H1 (cell line): ENCODE results near the gene SIPA1L2. TPM values are rescaled to one million over a fixed set of nuclear protein-coding genes. Genes with fewer than 3 reads are reported as not detected.

Source experiments
- CTCF ChIA-PET: fragments of 300-600 bp; sonication (Branson Sonifier 250); formaldehyde crosslinking; loops from one replicate; lab custom pipeline; 2021; ENCODE audit not compliant: partially characterized antibody; lab: Charles Lee
- POLR2A ChIA-PET: fragments of 300-600 bp; sonication (Branson Sonifier 250); formaldehyde crosslinking; loops from one replicate; lab custom pipeline; 2021; ENCODE audit warnings: inconsistent platforms; ENCODE audit not compliant: partially characterized antibody; lab: Charles Lee
- DNase-seq, 2 experiments: peaks; one replicate each; pipeline versions ENCODE4 v3.0.0 to v3.0.0-alpha.2; 2010 to 2022; ENCODE audit warnings: low spot score in 2 of 2, low read depth in 1 of 2, mixed read lengths in 1 of 2
- FAIRE-seq: peaks from 2 replicates; lab custom pipeline; 2011; peaks lifted over from hg19 to GRCh38; lab: Jason Lieb, UNC
- H2AFZ ChIP-seq: 2 replicates; pipeline ENCODE4 v1.8.1; 2012; ENCODE audit warnings: low read length, inconsistent platforms
- H2AK5ac ChIP-seq: 2 replicates; pipeline ENCODE4 v1.6.1; 2013; ENCODE audit warnings: low read depth, low read length
- H2BK120ac ChIP-seq: replicated peaks from 2 replicates; pipeline ENCODE3; 2013; ENCODE audit warnings: low read depth, low read length, inconsistent platforms
- H2BK12ac ChIP-seq: 2 replicates; pipeline ENCODE4 v1.6.1; 2013; ENCODE audit warnings: low read depth, low read length
- H2BK15ac ChIP-seq: 2 replicates; pipeline ENCODE4 v1.6.1; 2013; ENCODE audit warnings: low read length
- H2BK20ac ChIP-seq: 2 replicates; pipeline ENCODE4 v1.6.1; 2013; ENCODE audit warnings: low read length
- H2BK5ac ChIP-seq: 2 replicates; pipeline ENCODE4 v1.6.1; 2013; ENCODE audit warnings: low read depth, low read length
- H3K14ac ChIP-seq: 2 replicates; pipeline ENCODE4 v1.6.1; 2013; ENCODE audit warnings: inconsistent platforms; ENCODE audit not compliant: insufficient read length
- H3K18ac ChIP-seq: 2 replicates; pipeline ENCODE4 v1.6.1; 2013; ENCODE audit warnings: low read length; ENCODE audit errors: extremely low read depth
- H3K23ac ChIP-seq: 2 replicates; pipeline ENCODE4 v1.6.1; 2013; ENCODE audit warnings: inconsistent platforms; ENCODE audit not compliant: insufficient read length
- H3K23me2 ChIP-seq: 2 replicates; pipeline ENCODE4 v1.6.1; 2013; ENCODE audit warnings: low read depth, low read length
- H3K27ac ChIP-seq: 2 replicates; pipeline ENCODE4 v1.6.1; 2011; ENCODE audit warnings: low read depth, low read length, inconsistent platforms
- H3K27me3 ChIP-seq, 4 experiments: replicated peaks in 1 of 4; 1 replicate in 1 of 4; 2 replicates in 3 of 4; pipeline versions ENCODE4 v1.6.1 to v1.8.1; 2011 to 2013; ENCODE audit warnings: low read length in 3 of 4, mild to moderate bottlenecking in 3 of 4, inconsistent platforms in 2 of 4, mixed read lengths in 2 of 4, moderate library complexity in 1 of 4; ENCODE audit not compliant: control insufficient read depth in 3 of 4, insufficient read depth in 3 of 4; ENCODE audit errors: extremely low read depth in 1 of 4
- H3K36me3 ChIP-seq, 4 experiments: 2 replicates each; pipeline versions ENCODE4 v1.6.1 to v1.8.1; 2011 to 2013; ENCODE audit warnings: mild to moderate bottlenecking in 4 of 4, low read length in 3 of 4, moderate library complexity in 2 of 4, control low read depth in 1 of 4, inconsistent platforms in 1 of 4; ENCODE audit not compliant: insufficient read depth in 4 of 4, control insufficient read depth in 2 of 4
- H3K4ac ChIP-seq: replicated peaks from 2 replicates; pipeline ENCODE3; 2013; ENCODE audit warnings: low read length, low read depth, mixed read lengths, inconsistent platforms; ENCODE audit not compliant: insufficient read length
- H3K4me1 ChIP-seq, 4 experiments: replicated peaks in 1 of 4; 1 replicate in 1 of 4; 2 replicates in 3 of 4; pipeline versions ENCODE4 v1.6.1 to v1.8.1; 2011 to 2013; ENCODE audit warnings: low read length in 3 of 4, inconsistent platforms in 2 of 4, mixed read lengths in 1 of 4; ENCODE audit not compliant: insufficient read depth in 4 of 4, control insufficient read depth in 3 of 4
- H3K4me2 ChIP-seq, 2 experiments: 2 replicates each; pipeline versions ENCODE4 v1.6.1 to v1.8.1; 2011 to 2013; ENCODE audit warnings: low read depth in 2 of 2, low read length in 2 of 2, control low read depth in 1 of 2, inconsistent platforms in 1 of 2, mild to moderate bottlenecking in 1 of 2; ENCODE audit not compliant: insufficient read depth in 1 of 2
- H3K4me3 ChIP-seq, 4 experiments: fragments of 200-600, 300-600 bp in 1 of 4; sonication (generic), shearing (Covaris generic), sonication (Bioruptor Twin) in 1 of 4; 2 replicates each; pipeline versions ENCODE4 v1.5.1 to v1.8.1; 2011 to 2016; ENCODE audit warnings: low read length in 4 of 4, low read depth in 3 of 4, control low read depth in 2 of 4, inconsistent platforms in 2 of 4, mild to moderate bottlenecking in 2 of 4, mixed read lengths in 1 of 4, moderate library complexity in 1 of 4; ENCODE audit not compliant: insufficient read depth in 2 of 4; ENCODE audit errors: extremely low read depth in 1 of 4
- H3K56ac ChIP-seq: replicated peaks from 2 replicates; pipeline ENCODE3; 2013; ENCODE audit warnings: low read depth, mild to moderate bottlenecking, mixed read lengths, low read length, inconsistent platforms; ENCODE audit not compliant: insufficient read length
- H3K79me1 ChIP-seq: 2 replicates; pipeline ENCODE4 v1.6.1; 2013; ENCODE audit warnings: low read depth, low read length, control low read depth
- H3K79me2 ChIP-seq, 2 experiments: 2 replicates each; pipeline versions ENCODE4 v1.6.1 to v1.8.1; 2012 to 2013; ENCODE audit warnings: low read length in 2 of 2, mild to moderate bottlenecking in 2 of 2, inconsistent platforms in 1 of 2; ENCODE audit not compliant: insufficient read depth in 2 of 2, control insufficient read depth in 1 of 2
- H3K9ac ChIP-seq, 4 experiments: replicated peaks in 1 of 4; 1 replicate in 1 of 4; 2 replicates in 3 of 4; pipeline versions ENCODE4 v1.6.1 to v1.8.1; 2011 to 2013; ENCODE audit warnings: low read depth in 3 of 4, low read length in 3 of 4, control low read depth in 2 of 4, mild to moderate bottlenecking in 2 of 4, moderate library complexity in 2 of 4, inconsistent platforms in 1 of 4; ENCODE audit errors: extremely low read depth in 1 of 4
- H3K9me3 ChIP-seq, 2 experiments: 2 replicates each; pipeline versions ENCODE4 v1.6.1 to v1.8.1; 2012 to 2013; ENCODE audit warnings: mild to moderate bottlenecking in 2 of 2, moderate library complexity in 2 of 2, control low read depth in 1 of 2, inconsistent platforms in 1 of 2, low read depth in 1 of 2, low read length in 1 of 2, mixed read lengths in 1 of 2; ENCODE audit not compliant: insufficient read depth in 2 of 2
- H4K20me1 ChIP-seq, 2 experiments: replicated peaks in 1 of 2; 2 replicates each; pipeline versions ENCODE3 to v1.8.1; 2011 to 2013; ENCODE audit warnings: inconsistent platforms in 2 of 2, low read length in 2 of 2, mild to moderate bottlenecking in 1 of 2; ENCODE audit not compliant: insufficient read depth in 2 of 2, control insufficient read depth in 1 of 2
- H4K5ac ChIP-seq: 2 replicates; pipeline ENCODE4 v1.6.1; 2013; ENCODE audit warnings: low read length, low read depth, mixed read lengths, inconsistent platforms; ENCODE audit not compliant: insufficient read length
- H4K8ac ChIP-seq: 2 replicates; pipeline ENCODE4 v1.8.0; 2013; ENCODE audit warnings: mild to moderate bottlenecking, moderate library complexity, low read length, inconsistent platforms; ENCODE audit not compliant: insufficient read depth; ENCODE audit errors: extremely low read depth
- H4K91ac ChIP-seq: replicated peaks from 2 replicates; pipeline ENCODE3; 2013; ENCODE audit warnings: low read length, mixed read lengths, inconsistent platforms; ENCODE audit not compliant: insufficient read length
- EP300 ChIP-seq, 2 experiments: IDR thresholded peaks; 1 replicate in 1 of 2; 2 replicates in 1 of 2; pipeline ENCODE4 v1.6.1; 2011 to 2012; ENCODE audit warnings: low read depth in 2 of 2, low read length in 2 of 2, mild to moderate bottlenecking in 2 of 2, borderline replicate concordance in 1 of 2, inconsistent platforms in 1 of 2, moderate library complexity in 1 of 2
- EZH2 ChIP-seq: fragments of 200-600 bp; sonication (generic); IDR thresholded peaks from 2 replicates; pipeline ENCODE4 v1.7.1; 2012; ENCODE audit warnings: low read depth, mild to moderate bottlenecking, moderate library complexity, low read length, inconsistent platforms; ENCODE audit not compliant: severe bottlenecking
- JUND ChIP-seq: IDR thresholded peaks from 2 replicates; pipeline ENCODE4 v1.6.1; 2011; ENCODE audit warnings: mild to moderate bottlenecking, improper control_type of control experiment, low read length
- RFX5 ChIP-seq: IDR thresholded peaks from 2 replicates; pipeline ENCODE4 v1.6.1; 2011; ENCODE audit warnings: low read depth, low read length, improper control_type of control experiment, borderline replicate concordance
- SAP30 ChIP-seq: fragments of 300-600 bp; sonication (generic); IDR thresholded peaks from 2 replicates; pipeline ENCODE4 v1.7.1; 2012; ENCODE audit warnings: low read length, moderate library complexity, mild to moderate bottlenecking, inconsistent platforms; ENCODE audit not compliant: insufficient read depth, insufficient replicate concordance
- TAF7 ChIP-seq: optimal IDR thresholded peaks from 2 replicates; pipeline ENCODE3; 2011; ENCODE audit warnings: low read depth, mild to moderate bottlenecking, inconsistent platforms, low read length, moderate library complexity, borderline replicate concordance
- WGBS, 2 experiments: shearing (Covaris generic) in 1 of 2; methylation state at CpG; one replicate each; pipeline versions ENCODE4 v1.1.6 to v1.1.7; 2013 to 2015; ENCODE audit warnings: low lambda C conversion rate in 2 of 2, mixed read lengths in 2 of 2, inconsistent platforms in 1 of 2, low coverage in 1 of 2, missing lambda C conversion rate in 1 of 2; ENCODE audit not compliant: insufficient replicate concordance in 2 of 2, insufficient coverage in 1 of 2, insufficient read length in 1 of 2; ENCODE audit errors: extremely low coverage in 1 of 2, missing lambda C conversion rate in 1 of 2; 5-methylcytosine and 5-hydroxymethylcytosine counted together
- polyA plus RNA-seq, 7 experiments: library from polyadenylated mRNA; depleted of rRNA in 3 of 7; stranded (reverse) in 5 of 7; unstranded in 2 of 7; fragments of >200 nt in 5 of 7; fragments of 200-250 nt in 2 of 7; gene quantifications; 1 replicate in 5 of 7; 2 replicates in 1 of 7; 4 replicates in 1 of 7; pipeline versions ENCODE4 v1.2.1 to v1.2.3, GENCODE V29; 2011 to 2013; ENCODE audit warnings: missing spikeins in 2 of 7, mixed read lengths in 2 of 7
- total RNA-seq: library from RNA; stranded (reverse); fragmentation: NEBNext Ultra II Directional; extraction: Animal tissue kit (Norgen Biotek cat#: 25700); gene quantifications from 2 replicates; pipeline ENCODE4 v1.2.1, GENCODE V29; 2021
- TF ChIP-seq, protein P1 (sequence below): IDR thresholded peaks from 2 replicates; pipeline ENCODE4 v1.6.1; 2012; ENCODE audit warnings: inconsistent platforms

The SIPA1L2 gene
- total and polyA plus RNA-seq, 2 of the 8 experiments (the other 6 are each of a cell fraction or from before 2014, with no cell fraction given) = 7.7 to 13.2 TPM

DNA sequence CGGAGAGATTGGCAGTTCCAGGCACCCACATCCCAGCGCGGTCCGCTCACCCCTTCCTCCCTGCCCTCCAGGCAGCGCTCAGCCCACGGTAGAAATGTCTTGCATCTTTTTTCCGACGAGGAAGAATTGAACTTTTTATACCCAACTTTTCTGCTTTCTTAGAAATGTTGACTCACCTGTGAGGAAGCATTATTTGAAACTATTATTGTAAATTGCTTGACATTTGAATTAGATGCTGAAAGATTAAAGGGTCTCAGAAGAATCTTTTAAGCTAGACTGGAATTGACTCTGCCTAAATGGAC is 912 bp upstream of the SIPA1L2 start:
- H2BK15ac ChIP-seq = no peak overlapping the region
- FAIRE-seq (no peak), DNase-seq (no peak)
- H3K27ac ChIP-seq = no peak overlapping the region
- H4K5ac ChIP-seq = no peak overlapping the region
- no peaks in the 10 kb centered on the region for H3K36me3 ChIP-seq
- H2BK5ac ChIP-seq = no peak overlapping the region
- WGBS, 2 experiments = 9% methylated on average over 8 of the region's 8 CpGs; no CpG with 5 or more reads in 1 of the 2 experiments
- H3K23ac ChIP-seq = no peak overlapping the region
- POLR2A ChIA-PET = no interaction called here
- no peak overlapping the region for H3K56ac ChIP-seq
- H3K18ac ChIP-seq = no peak overlapping the region
- no peak overlapping the region for H3K4ac ChIP-seq
- CTCF ChIA-PET = interaction anchor here (0.7 to 1.6 kb wide), 6 partner anchors 12 to 480 kb away, joined by 3 to 4 read pairs (median 3); no protein-coding TSS in a partner anchor
- H3K23me2 ChIP-seq = peaks cover 5% of the 10 kb centered on the region; the same call in 1 of the 2 replicates
- H3K4me2 ChIP-seq = peak overlapping the region; percentile 38 to 91
- no peak overlapping the region for H4K8ac ChIP-seq
- no peaks in the 10 kb centered on the region for H3K9me3 ChIP-seq
- no peak overlapping the region for H2BK120ac ChIP-seq
- no peak overlapping the region for H2BK20ac ChIP-seq
- H3K4me3 ChIP-seq = peak overlapping the region; percentile 55 to 74 (median 62)
- H2BK12ac ChIP-seq = no peak overlapping the region
- no peak overlapping the region for H3K9ac ChIP-seq
- no peaks in the 10 kb centered on the region for H3K79me1 ChIP-seq
- no peak overlapping the region for H3K14ac ChIP-seq
- 0 out of 4 replicates have a peak, but pooled peaks cover 0 to 5% of the 10 kb centered on the region in 2 experiments for H3K79me2 ChIP-seq
- H2AK5ac ChIP-seq = no peak overlapping the region
- H2AFZ ChIP-seq = no peak overlapping the region
- H3K27me3 ChIP-seq = peaks cover 5 to 29% (median 14%) of the 10 kb centered on the region in 4 experiments; a peak in 6 of 7 replicates
- H4K20me1 ChIP-seq = peaks cover 0 to 5% of the 10 kb centered on the region in 2 experiments
- peaks cover 0 to 5% (median 0%) of the 10 kb centered on the region in 4 experiments; a peak in 4 of 7 replicates for H3K4me1 ChIP-seq
- H4K91ac ChIP-seq = no peak overlapping the region
- TF ChIP-seq EZH2 = no peak
- no peak for TF ChIP-seq TAF7
- TF ChIP-seq, protein P1, sequence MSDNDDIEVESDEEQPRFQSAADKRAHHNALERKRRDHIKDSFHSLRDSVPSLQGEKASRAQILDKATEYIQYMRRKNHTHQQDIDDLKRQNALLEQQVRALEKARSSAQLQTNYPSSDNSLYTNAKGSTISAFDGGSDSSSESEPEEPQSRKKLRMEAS = no peak
- no peak for TF ChIP-seq SAP30
- TF ChIP-seq EP300 (IDR thresholded peaks at IDR 0.05; ENCODE audit: borderline replicate concordance in 1 of 2, low read depth in 2 of 2, low read length in 2 of 2) = no peak
- no peak for TF ChIP-seq RFX5
- no peak for TF ChIP-seq JUND
